Measurements from ENCODE around the gene SLC1A2.

GRCh38 chr11:35376118-35376510 lies 43.2 kb downstream of the SLC1A2 start:
- TF ChIP-seq CTCF (IDR thresholded peaks at IDR 0.05) (no peak), KAT7 (CRISPR knock-in tag; IDR thresholded peaks at IDR 0.05; ENCODE audit: borderline replicate concordance) (no peak), ATF1 (CRISPR knock-in tag; IDR thresholded peaks at IDR 0.05) (no peak), MXD4 (CRISPR knock-in tag; IDR thresholded peaks at IDR 0.05; ENCODE audit: borderline replicate concordance) (no peak), ZNF121 (CRISPR knock-in tag; IDR thresholded peaks at IDR 0.05) (no peak), CREB1 (CRISPR knock-in tag; IDR thresholded peaks at IDR 0.05) (no peak), GRHL2 (CRISPR knock-in tag; IDR thresholded peaks at IDR 0.05; ENCODE audit: insufficient replicate concordance, severe bottlenecking) (no peak), JUN (CRISPR knock-in tag; IDR thresholded peaks at IDR 0.05) (no peak), ZNF671 (CRISPR knock-in tag; IDR thresholded peaks at IDR 0.05) (no peak), FOXP1 (CRISPR knock-in tag; IDR thresholded peaks at IDR 0.05; ENCODE audit: borderline replicate concordance) (no peak)
- TF ChIP-seq, protein P1, sequence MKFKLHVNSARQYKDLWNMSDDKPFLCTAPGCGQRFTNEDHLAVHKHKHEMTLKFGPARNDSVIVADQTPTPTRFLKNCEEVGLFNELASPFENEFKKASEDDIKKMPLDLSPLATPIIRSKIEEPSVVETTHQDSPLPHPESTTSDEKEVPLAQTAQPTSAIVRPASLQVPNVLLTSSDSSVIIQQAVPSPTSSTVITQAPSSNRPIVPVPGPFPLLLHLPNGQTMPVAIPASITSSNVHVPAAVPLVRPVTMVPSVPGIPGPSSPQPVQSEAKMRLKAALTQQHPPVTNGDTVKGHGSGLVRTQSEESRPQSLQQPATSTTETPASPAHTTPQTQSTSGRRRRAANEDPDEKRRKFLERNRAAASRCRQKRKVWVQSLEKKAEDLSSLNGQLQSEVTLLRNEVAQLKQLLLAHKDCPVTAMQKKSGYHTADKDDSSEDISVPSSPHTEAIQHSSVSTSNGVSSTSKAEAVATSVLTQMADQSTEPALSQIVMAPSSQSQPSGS (CRISPR knock-in tag; IDR thresholded peaks at IDR 0.05; ENCODE audit: borderline replicate concordance, low read depth) = no peak
- TF ChIP-seq, protein P2, sequence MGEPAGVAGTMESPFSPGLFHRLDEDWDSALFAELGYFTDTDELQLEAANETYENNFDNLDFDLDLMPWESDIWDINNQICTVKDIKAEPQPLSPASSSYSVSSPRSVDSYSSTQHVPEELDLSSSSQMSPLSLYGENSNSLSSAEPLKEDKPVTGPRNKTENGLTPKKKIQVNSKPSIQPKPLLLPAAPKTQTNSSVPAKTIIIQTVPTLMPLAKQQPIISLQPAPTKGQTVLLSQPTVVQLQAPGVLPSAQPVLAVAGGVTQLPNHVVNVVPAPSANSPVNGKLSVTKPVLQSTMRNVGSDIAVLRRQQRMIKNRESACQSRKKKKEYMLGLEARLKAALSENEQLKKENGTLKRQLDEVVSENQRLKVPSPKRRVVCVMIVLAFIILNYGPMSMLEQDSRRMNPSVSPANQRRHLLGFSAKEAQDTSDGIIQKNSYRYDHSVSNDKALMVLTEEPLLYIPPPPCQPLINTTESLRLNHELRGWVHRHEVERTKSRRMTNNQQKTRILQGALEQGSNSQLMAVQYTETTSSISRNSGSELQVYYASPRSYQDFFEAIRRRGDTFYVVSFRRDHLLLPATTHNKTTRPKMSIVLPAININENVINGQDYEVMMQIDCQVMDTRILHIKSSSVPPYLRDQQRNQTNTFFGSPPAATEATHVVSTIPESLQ (CRISPR knock-in tag; IDR thresholded peaks at IDR 0.05) = no peak
- TF ChIP-seq, protein P3, sequence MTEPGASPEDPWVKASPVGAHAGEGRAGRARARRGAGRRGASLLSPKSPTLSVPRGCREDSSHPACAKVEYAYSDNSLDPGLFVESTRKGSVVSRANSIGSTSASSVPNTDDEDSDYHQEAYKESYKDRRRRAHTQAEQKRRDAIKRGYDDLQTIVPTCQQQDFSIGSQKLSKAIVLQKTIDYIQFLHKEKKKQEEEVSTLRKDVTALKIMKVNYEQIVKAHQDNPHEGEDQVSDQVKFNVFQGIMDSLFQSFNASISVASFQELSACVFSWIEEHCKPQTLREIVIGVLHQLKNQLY (CRISPR knock-in tag; IDR thresholded peaks at IDR 0.05) = no peak
